Dedifferentiated amniotic fluid mesenchymal stem cell (primary cell): ENCODE measurements around the gene RGL2.
"Not testable (repeated sequence)": the region's sequence is repeated elsewhere in the genome, so short reads cannot be mapped to it uniquely, and the experiment has no call there.

Experiments used
- DNase-seq: peaks from one replicate; pipeline ENCODE4 v3.0.0-alpha.2; 2016; ENCODE audit errors: extremely low spot score

RGL2 gene, protein sequence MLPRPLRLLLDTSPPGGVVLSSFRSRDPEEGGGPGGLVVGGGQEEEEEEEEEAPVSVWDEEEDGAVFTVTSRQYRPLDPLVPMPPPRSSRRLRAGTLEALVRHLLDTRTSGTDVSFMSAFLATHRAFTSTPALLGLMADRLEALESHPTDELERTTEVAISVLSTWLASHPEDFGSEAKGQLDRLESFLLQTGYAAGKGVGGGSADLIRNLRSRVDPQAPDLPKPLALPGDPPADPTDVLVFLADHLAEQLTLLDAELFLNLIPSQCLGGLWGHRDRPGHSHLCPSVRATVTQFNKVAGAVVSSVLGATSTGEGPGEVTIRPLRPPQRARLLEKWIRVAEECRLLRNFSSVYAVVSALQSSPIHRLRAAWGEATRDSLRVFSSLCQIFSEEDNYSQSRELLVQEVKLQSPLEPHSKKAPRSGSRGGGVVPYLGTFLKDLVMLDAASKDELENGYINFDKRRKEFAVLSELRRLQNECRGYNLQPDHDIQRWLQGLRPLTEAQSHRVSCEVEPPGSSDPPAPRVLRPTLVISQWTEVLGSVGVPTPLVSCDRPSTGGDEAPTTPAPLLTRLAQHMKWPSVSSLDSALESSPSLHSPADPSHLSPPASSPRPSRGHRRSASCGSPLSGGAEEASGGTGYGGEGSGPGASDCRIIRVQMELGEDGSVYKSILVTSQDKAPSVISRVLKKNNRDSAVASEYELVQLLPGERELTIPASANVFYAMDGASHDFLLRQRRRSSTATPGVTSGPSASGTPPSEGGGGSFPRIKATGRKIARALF

GRCh38 chr6:33298773-33299236 is at the start of gene RGL2:
RGL2 (minus strand) TSS chr6:33298942; CDS start chr6:33298610, 332 bp downstream.
- DNase-seq: peak; percentile 22

DNA sequence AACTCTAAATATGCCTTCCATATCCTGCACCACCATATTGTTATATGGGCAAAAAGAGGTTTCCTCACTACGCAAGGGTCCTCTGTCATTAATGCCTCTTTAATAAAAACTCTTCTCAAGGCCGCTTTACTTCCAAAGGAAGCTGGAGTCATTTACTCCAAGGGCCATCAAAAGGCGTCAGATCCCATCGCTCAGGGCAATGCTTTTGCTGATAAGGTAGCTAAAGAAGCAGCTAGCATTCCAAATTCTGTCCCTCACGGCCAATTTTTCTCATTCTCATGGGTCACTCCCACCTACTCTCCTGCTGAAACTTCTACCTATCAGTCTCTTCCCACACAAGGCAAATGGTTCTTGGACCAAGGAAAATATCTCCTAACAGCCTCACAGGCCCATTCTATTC is 49.1 kb upstream of the RGL2 start:
- no peak for DNase-seq

DNA sequence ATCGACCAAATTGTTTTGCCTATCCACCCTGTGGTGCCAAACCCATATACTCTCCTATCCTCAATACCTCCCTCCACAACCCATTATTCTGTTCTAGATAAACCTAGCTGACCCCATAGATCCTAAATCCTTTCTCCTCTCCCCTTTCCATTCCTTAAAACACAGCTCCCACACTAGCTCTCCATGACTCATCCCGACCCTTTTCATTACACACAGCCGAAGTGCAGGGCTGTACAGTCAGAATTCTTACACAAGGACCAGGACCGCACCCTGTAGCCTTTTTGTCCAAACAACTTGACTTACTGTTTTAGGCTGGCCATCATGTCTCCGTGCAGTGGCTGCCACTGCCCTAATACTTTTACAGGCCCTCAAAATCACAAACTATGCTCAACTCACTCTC is 48.2 kb upstream of the RGL2 start:
- not testable (repeated sequence) for DNase-seq

DNA sequence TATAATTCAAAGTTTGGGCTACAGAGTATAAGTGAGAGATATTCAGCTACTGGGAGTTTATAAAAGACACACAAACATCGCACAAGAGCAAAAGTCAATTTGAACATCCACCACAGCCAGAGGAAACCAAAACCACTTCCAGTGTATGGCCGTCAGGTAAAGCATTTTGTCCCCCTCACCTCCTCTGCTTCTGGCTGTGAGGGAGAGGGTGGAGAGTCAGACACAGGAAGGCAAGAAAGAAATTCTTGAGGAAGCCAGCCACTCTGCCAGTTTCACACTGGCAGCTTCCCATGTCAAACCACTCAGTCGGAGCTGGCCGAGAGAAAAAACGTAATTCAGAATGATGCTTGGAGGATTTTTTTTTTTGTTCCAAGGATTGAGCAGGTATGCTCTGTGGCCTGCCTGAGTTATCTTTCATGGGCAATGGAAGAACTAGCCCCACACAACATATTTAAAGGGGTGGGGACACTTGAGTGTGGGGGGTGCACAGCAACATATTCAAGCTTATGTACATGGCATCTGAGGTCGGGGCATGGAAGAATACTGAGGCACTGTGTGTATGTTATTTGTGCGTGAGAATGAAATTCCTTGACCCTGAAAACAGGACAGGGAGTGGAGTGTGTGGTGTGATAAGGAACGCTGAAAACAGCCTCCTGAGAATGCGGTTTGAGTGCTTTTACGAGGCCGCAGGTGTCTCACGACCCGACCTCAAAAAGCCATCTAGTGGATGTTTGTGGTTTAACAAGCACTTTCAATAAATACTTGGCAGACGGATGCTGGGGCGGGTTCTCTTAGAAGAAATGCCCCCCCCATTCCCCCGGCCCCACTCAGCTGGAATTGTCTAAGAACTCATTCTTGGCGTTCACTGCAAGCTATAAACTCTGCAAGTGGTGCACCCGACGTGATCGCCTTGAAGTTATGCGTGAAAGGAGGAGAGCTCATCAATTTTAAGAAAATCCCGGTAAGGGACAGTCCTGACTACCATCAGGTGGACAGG is 46.3 kb upstream of the RGL2 start:
- DNase-seq: peak; percentile 70

- no peak for DNase-seq
These were observed 45.3 kb upstream of the RGL2 start for GRCh38 chr6:33343953-33344611.

- not testable (repeated sequence) for DNase-seq
These were observed 44.8 kb upstream of the RGL2 start for GRCh38 chr6:33343606-33343952.

DNA sequence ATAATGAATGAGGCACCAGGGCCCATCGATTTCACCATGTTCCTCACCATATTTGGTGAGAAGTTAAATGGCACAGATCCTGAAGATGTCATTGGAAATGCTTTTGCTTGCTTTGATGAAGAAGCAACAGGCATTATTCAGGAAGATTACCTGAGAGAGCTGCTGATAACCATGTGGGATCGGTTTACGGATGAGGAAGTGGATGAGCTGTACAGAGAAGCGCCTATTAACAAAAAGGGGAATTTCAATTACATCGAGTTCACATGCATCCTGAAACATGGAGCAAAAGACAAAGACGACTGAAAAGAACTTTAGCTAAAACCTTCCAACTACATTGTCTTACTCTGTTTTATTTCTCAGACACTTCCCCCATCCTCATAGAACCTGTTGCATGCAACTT is 40.5 kb upstream of the RGL2 start:
- no peak for DNase-seq

DNA sequence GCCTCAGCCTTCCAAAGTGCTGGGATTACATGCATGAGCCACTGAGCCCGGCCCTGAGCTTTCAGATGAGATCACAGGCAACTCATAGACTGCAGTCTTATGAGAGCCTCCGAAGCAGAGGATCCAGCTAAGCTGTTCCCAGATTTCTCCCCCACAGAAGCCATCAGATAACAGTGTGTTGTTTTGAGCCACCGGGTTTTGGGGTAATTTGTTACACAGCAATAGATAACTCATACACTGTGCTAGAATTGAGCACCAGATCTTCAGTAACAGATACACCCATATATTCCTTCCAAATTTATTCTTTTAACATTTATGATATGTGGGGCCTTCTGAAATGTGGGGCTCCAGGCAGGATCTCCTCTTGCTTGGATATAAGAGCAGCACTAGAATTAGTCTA is 37.8 kb upstream of the RGL2 start:
- no peak for DNase-seq

DNA sequence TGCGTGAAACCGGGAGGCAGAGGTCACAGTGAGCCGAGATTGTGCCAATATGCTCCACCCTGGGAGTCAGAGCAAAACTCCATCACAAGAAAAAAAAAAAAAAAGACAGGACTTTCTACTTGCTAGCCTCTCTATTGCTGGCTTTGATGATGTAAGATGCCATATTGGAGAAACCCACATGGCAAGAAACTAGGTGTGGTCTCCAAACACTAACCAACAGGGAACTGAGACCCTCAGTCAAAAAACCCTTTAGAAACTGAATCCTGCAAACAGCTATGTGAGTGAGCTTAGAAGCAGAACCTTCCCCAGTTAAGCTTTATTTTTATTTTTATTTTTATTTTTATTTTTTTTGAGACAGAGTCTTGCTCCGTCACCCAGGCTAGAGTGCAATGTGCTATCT is 37.2 kb upstream of the RGL2 start:
- no peak for DNase-seq

- DNase-seq: no peak
These were observed 34.9 kb upstream of the RGL2 start for GRCh38 chr6:33333666-33334065.

DNA sequence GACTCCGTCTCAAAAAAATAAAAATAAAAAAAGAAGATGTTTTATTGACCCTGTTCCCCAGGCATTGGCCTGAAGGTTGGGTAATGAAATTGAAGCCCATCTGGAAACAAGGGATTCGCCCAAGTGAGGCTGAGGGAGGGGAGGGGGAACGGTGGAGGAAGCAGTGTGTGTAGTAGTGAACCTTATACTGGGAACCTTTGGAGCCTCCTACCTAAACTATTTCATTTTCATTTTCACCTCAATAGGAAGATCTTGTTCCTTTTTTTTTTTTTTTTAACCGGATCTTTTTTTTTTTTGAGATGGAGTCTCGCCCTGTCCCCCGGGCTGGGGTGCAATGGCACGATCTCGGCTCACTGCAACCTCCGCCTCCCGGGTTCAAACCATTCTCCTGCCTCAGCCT is 32.0 kb upstream of the RGL2 start:
- DNase-seq: no peak

- no peak for DNase-seq
These were observed 30.3 kb upstream of the RGL2 start for GRCh38 chr6:33329058-33329457.

DNA sequence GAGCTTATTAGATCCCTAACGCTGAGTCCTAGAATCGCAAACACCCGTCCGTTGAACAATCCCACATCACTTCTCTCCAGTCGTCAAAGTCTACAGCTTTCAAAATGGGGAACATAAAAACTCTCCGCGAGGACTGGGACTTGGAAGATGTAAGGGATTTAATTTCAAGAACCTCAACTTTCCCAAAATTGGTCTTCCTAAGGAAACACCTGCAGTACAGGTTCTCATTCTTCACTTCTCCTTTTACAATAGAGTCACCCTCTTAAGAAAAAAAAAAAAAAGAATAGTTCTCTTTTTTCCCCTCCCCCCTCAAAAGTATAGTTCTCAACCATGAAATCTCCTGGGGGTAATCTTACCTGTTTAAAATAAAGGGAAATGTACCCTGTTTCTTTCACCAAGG is 25.4 kb upstream of the RGL2 start:
- DNase-seq: no peak

- no peak for DNase-seq
These were observed 24.8 kb upstream of the RGL2 start for GRCh38 chr6:33323623-33323948.

- DNase-seq: no peak
These were observed 22.5 kb upstream of the RGL2 start for GRCh38 chr6:33321227-33321626.

DNA sequence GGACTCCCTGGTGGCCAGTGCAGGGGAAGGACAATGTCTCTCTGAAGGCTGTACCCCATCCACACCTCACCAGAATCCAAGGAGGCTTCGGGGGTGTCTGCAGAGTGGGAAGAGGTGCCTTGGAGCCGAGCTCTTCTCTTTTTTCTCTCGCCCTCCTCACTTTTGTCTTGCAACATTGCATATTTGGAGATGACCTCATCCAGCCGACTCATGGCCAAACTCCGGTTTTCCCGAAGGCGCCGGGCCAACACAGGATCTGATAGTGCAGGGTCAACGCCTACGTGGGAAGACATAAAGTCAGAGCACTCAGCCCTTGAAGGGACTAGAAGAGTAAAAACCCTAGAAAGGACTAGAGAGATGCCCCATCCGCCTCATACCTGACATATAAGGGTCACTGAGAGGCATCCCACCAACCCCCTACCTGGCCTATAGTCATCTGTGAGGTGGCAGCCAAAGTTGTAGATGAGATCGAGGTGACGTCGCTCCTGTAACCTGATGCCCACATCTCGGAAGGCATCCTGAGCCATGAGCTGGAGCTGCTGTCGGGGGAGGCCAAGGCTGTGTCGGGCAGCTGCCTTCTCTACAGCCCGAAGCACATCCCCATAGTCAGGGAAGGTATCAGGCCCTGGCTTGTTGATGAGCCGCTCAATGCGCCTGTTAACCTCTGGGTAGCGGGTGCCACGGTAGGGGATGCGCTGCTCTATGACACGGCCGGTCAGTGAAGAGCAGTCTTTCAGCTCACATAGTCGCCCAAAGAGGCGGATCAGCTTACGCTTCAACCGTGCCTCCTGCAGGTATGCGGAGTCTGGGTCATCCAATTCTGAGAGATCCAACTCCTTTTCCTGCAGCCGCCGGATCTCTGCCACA is 21.8 kb upstream of the RGL2 start:
- DNase-seq: peak; percentile 69

DNA sequence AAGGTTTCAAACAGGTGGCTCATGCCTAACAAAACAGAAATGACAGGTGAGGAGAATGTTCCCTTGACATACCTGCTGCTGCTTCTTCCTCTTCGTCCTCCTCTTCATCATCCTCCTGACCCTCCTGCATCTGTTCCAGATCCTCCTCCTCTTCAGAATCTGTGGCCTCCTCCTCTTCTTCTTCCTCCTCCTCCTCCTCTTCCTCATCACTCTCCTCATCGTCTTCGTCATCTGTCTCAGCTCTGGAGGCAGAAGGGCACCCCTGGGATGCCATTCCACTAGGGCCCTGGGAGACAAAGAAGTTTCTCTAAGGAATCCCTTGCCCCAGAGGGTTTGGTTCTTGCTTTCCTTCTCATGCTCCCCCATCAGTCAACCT is 21.2 kb upstream of the RGL2 start:
- no peak for DNase-seq

DNA sequence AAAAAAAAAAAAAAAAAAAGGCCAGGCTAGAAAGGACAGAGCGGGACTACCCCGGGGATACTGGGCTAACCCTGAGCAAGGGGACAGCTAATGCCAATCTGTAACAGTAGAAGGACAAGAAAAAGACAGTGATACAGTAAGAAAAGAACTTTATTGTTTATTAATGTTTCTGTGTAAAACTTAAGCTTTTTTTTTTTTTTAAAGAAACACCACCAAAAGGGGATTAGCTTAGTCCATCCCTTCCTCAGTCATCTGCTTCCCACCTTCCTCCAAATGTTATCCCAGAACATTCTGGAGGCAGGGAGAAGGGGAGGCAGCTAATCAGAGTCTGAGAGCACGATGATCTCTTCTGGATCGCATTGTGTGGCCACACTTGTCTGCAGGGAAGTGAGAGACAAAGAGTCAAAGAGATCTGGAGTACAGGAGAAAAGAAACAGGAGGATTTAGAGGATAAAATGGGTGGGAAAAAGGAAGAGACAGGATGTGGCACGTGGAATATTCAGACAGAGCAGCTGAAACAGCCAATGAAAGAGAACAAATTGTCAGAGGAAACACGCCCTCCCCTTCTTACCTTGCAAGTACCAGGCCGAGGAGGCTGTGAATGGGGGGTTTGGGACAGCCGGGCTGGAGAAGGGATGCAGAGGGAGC is 19.8 kb upstream of the RGL2 start:
- no peak for DNase-seq

DNA sequence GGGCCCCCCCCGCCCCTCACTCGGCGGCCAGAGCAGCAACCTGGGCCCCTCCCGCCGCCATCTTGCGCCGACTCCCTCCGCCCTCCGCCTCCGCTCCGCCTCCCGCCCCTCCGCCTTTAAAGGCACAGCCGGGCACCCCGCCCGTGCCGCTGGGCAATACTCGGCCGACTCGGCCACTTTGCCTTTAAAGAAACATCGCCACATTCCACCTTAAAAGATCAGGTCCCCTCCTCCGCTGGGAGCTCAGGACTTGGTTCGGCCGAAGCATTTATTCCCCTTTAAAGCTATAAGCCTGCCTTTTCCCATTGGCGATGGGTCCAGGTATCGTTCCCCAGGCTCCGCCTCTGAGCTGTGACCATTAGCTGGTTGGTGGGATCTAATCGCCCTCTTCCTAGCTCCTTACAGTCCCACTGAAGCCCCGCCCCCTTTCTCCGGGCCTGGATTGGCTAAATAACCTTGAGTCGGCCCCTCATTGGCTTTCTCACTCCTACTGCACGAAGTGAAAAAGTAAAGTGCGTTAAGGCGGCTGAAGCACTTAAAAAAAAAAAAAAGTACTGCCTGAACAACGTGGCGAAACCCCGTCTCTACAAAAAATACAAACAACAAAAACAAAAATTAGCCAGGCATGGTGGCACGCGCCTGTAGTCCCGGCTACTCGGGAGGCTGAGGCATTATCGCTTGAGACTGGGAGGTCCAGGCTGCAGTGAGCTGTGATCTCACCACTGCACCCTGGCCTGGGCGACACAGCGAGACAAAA is 19.1 kb upstream of the RGL2 start, which contains the start of gene ZBTB22:
TSS of gene ZBTB22 (minus strand) at position 76 of the 757 bp plus-strand sequence. CDS start 828 bp downstream, outside the sequence.
- peak; percentile 99 for DNase-seq

DNA sequence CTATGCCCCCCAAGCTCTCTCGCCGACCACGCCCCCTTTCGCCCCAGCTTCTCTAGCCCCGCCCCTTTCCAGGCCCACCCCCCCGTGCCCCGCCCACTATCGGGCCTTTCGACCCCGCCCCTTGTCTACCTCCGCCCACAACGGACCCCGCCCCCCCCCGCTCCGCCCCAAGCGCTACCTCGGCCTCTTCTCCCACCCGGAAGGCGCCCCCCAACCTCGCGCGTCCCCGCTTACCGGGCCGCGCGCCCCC is 18.6 kb upstream of the RGL2 start:
- DNase-seq: no peak
